HCT116 (cell line): ENCODE data around the gene TMSB10. TPM values are rescaled to one million over a fixed set of nuclear protein-coding genes. Genes with fewer than 3 reads are reported as not detected.

Experiments used
- ATAC-seq: fragments of 200-7000 bp; cut with Tn5 transposase; 2 replicates; pipeline ENCODE4 v1.9.1; 2020; ENCODE audit warnings: mild to moderate bottlenecking, moderate library complexity
- BruUV-seq: library from RNA; stranded (reverse); fragments of 400-500 nt; replicated peaks from 2 replicates; lab custom pipeline; 2021; lab: Mats Ljungman, UMichigan
- CTCF ChIA-PET: fragments of 300-600 bp; sonication (Branson Sonifier 250); formaldehyde crosslinking; loops from one replicate; lab custom pipeline; 2021; ENCODE audit warnings: antibody characterized with exemption; lab: Charles Lee
- POLR2A ChIA-PET: fragments of 300-600, 350-600 bp; sonication (Branson Sonifier 250); formaldehyde crosslinking; loops from one replicate; lab custom pipeline; 2021; ENCODE audit warnings: antibody characterized with exemption; lab: Charles Lee
- RAD21 ChIA-PET, 2 experiments: fragments of 300-600 bp; sonication (Branson Sonifier 250); formaldehyde crosslinking; loops; one replicate each; lab custom pipeline; 2023; ENCODE audit warnings: low total read pairs in 2 of 2; ENCODE audit not compliant: uncharacterized antibody in 2 of 2, unreplicated experiment in 2 of 2, low non-redundant PET in 1 of 2; lab: Charles Lee
- DNase-seq: peaks from one replicate; pipeline ENCODE4 v3.0.0-alpha.2; 2010; ENCODE audit warnings: low read depth, low spot score
- H2AFZ ChIP-seq: fragments of 200-600 bp; shearing (Covaris generic), sonication (generic); 2 replicates; pipeline ENCODE4 v1.6.1; 2017; ENCODE audit warnings: low read depth, mixed run types, mixed read lengths, antibody characterized with exemption, low read length; ENCODE audit not compliant: poor library complexity, severe bottlenecking
- H3K27ac ChIP-seq: 2 replicates; pipeline ENCODE4 v1.5.1; 2012; ENCODE audit warnings: low read depth, low read length
- H3K27me3 ChIP-seq: fragments of 200-600 bp; sonication (generic); 2 replicates; pipeline ENCODE4 v1.6.1; 2016; ENCODE audit warnings: mixed run types, low read length, mixed read lengths; ENCODE audit not compliant: insufficient read depth
- H3K36me3 ChIP-seq, 2 experiments: fragments of 200-500 bp in 1 of 2; fragments of 200-600 bp in 1 of 2; sonication (Bioruptor generic) in 1 of 2; sonication (generic) in 1 of 2; 2 replicates each; pipeline versions ENCODE4 v1.5.1 to v1.6.1; 2014 to 2016; ENCODE audit warnings: low read length in 2 of 2, inconsistent platforms in 1 of 2, mixed read lengths in 1 of 2, mixed run types in 1 of 2; ENCODE audit not compliant: insufficient read depth in 2 of 2, control insufficient read depth in 1 of 2
- H3K4me1 ChIP-seq, 2 experiments: fragments of 200-600 bp in 1 of 2; sonication (generic) in 1 of 2; 2 replicates each; pipeline versions ENCODE4 v1.5.1 to v1.6.1; 2012 to 2017; ENCODE audit warnings: low read length in 2 of 2, inconsistent platforms in 1 of 2, mild to moderate bottlenecking in 1 of 2, mixed read lengths in 1 of 2, mixed run types in 1 of 2, moderate library complexity in 1 of 2; ENCODE audit not compliant: insufficient read depth in 2 of 2, control insufficient read depth in 1 of 2
- H3K4me2 ChIP-seq: fragments of 200-600 bp; sonication (generic); 2 replicates; pipeline ENCODE4 v1.6.1; 2017; ENCODE audit warnings: mixed run types, low read length, mixed read lengths
- H3K4me3 ChIP-seq, 2 experiments: fragments of 200-600 bp in 1 of 2; sonication (generic) in 1 of 2; replicated peaks in 1 of 2; 2 replicates each; pipeline ENCODE4 v1.5.1; 2011 to 2016; ENCODE audit warnings: low read length in 2 of 2, control low read depth in 1 of 2, low read depth in 1 of 2, mild to moderate bottlenecking in 1 of 2, mixed read lengths in 1 of 2, mixed run types in 1 of 2
- H3K79me2 ChIP-seq: fragments of 200-600 bp; sonication (generic); 2 replicates; pipeline ENCODE4 v1.6.1; 2017; ENCODE audit warnings: mild to moderate bottlenecking, mixed run types, low read length, moderate library complexity, mixed read lengths; ENCODE audit not compliant: insufficient read depth
- H3K9ac ChIP-seq: fragments of 200-600 bp; sonication (generic); 2 replicates; pipeline ENCODE4 v1.6.1; 2016; ENCODE audit warnings: low read length, mixed read lengths
- H3K9me2 ChIP-seq: fragments of 200-600 bp; sonication (generic), shearing (Covaris generic); 2 replicates; pipeline ENCODE4 v1.6.1; 2017; ENCODE audit warnings: mixed run types, mild to moderate bottlenecking, moderate library complexity; ENCODE audit not compliant: insufficient read depth
- H3K9me3 ChIP-seq, 2 experiments: fragments of 200-500 bp in 1 of 2; fragments of 200-600 bp in 1 of 2; sonication (Bioruptor generic) in 1 of 2; sonication (generic) in 1 of 2; 2 replicates each; pipeline ENCODE4 v1.6.1; 2014 to 2017; ENCODE audit warnings: low read length in 2 of 2, mixed read lengths in 2 of 2, inconsistent platforms in 1 of 2, low read depth in 1 of 2, mild to moderate bottlenecking in 1 of 2, mixed run types in 1 of 2, moderate library complexity in 1 of 2; ENCODE audit not compliant: control insufficient read depth in 1 of 2, insufficient read depth in 1 of 2
- H4K20me1 ChIP-seq: fragments of 200-600 bp; sonication (generic), shearing (Covaris generic); 2 replicates; pipeline ENCODE4 v1.6.1; 2017; ENCODE audit warnings: mixed run types, mild to moderate bottlenecking, moderate library complexity; ENCODE audit not compliant: insufficient read depth
- CTCF ChIP-seq, 3 experiments: fragments of 200-600 bp in 1 of 3; sonication (generic) in 1 of 3; IDR thresholded peaks in 2 of 3; conservative IDR thresholded peaks in 1 of 3; 2 replicates each; pipeline ENCODE4 v1.5.1; 2012 to 2017; ENCODE audit warnings: low read depth in 2 of 3, low read length in 2 of 3, antibody characterized with exemption in 1 of 3, borderline replicate concordance in 1 of 3, control low read depth in 1 of 3, mild to moderate bottlenecking in 1 of 3, mixed read lengths in 1 of 3, mixed run types in 1 of 3, moderate library complexity in 1 of 3; ENCODE audit not compliant: insufficient read depth in 1 of 3
- POLR2A ChIP-seq: IDR thresholded peaks from 2 replicates; pipeline ENCODE4 v1.7.0; 2011; ENCODE audit warnings: borderline replicate concordance; ENCODE audit not compliant: insufficient read depth, insufficient read length; ENCODE audit errors: extremely low read depth
- POLR2AphosphoS5 ChIP-seq: IDR thresholded peaks from 2 replicates; pipeline ENCODE4 v1.6.1; 2011; ENCODE audit warnings: mild to moderate bottlenecking, low read depth, low read length, moderate library complexity
- REST ChIP-seq: IDR thresholded peaks from 2 replicates; pipeline ENCODE4 v1.6.1; 2012; ENCODE audit warnings: low read depth
- SP1 ChIP-seq: IDR thresholded peaks from 2 replicates; pipeline ENCODE4 v1.6.1; 2012; ENCODE audit warnings: low read depth
- TCF7L2 ChIP-seq: IDR thresholded peaks from 2 replicates; pipeline ENCODE4 v1.7.0; 2011; ENCODE audit warnings: borderline replicate concordance, inconsistent platforms; ENCODE audit not compliant: insufficient read depth, insufficient read length; ENCODE audit errors: extremely low read depth
- YY1 ChIP-seq: IDR thresholded peaks from 2 replicates; pipeline ENCODE4 v1.6.1; 2011; ENCODE audit warnings: low read length, low read depth, moderate library complexity, mild to moderate bottlenecking; ENCODE audit not compliant: insufficient replicate concordance; ENCODE audit errors: extremely low read depth
- ZFX ChIP-seq: fragments of 450-650 bp; IDR thresholded peaks from 2 replicates; pipeline ENCODE4 v1.6.1; 2017
- ZNF274 ChIP-seq: fragments of 200-500 bp; sonication (Bioruptor generic); IDR thresholded peaks from 2 replicates; pipeline ENCODE4 v1.6.1; 2014; ENCODE audit warnings: mild to moderate bottlenecking, low read depth, low read length, inconsistent platforms
- intact Hi-C: fragments of 100-400 bp; cut with micrococcal nuclease; formaldehyde crosslinking; loops from 2 replicates; pipeline ENCODE4 v1.10.0; 2022
- total RNA-seq: library from RNA; stranded (reverse); gene quantifications from one replicate; pipeline ENCODE4 v1.2.1, GENCODE V29; 2021; ENCODE audit not compliant: unreplicated experiment

The TMSB10 gene
- total RNA-seq, 1 experiment from 2014 or later, result 2,677 TPM

- intact Hi-C loops, result loop anchor here (1.0 to 5.0 kb wide), 5 partner anchors 44 to 431 kb away; no protein-coding TSS in a partner anchor
- H3K4me3 ChIP-seq, result peak overlapping the region; percentile 54 to 74
- peak overlapping the region; percentile 88 for H3K9ac ChIP-seq
- no peaks in the 10 kb centered on the region for H3K36me3 ChIP-seq
- RAD21 ChIA-PET, result interaction anchor here (0.6 to 1.7 kb wide), 11 partner anchors 17 to 296 kb away, joined by 3 to 6 read pairs (median 3); no protein-coding TSS in a partner anchor
- peaks cover 11 to 43% of the 10 kb centered on the region in 2 experiments for H3K4me1 ChIP-seq
- CTCF ChIA-PET, result interaction anchor here (0.7 to 2.2 kb wide), 45 partner anchors 9 to 611 kb away, joined by 3 to 39 read pairs (median 5); partner anchors contain the start of genes SUCLG1 and TMSB10
- H3K9me3 ChIP-seq, result no peaks in the 10 kb centered on the region
- peak overlapping the region; percentile 13 for H2AFZ ChIP-seq
- TSS peak; percentile 62 for BruUV-seq
- DNase-seq, result peak; percentile 98
- peak overlapping the region; percentile 100 for H3K4me2 ChIP-seq
- POLR2A ChIA-PET, result interaction anchor here (0.5 to 9.0 kb wide), 17 partner anchors 9 to 402 kb away, joined by 3 to 163 read pairs (median 3); partner anchors contain the start of genes KCMF1, TGOLN2, TMSB10 and TRABD2A
- no peaks in the 10 kb centered on the region for H3K9me2 ChIP-seq
- no peaks in the 10 kb centered on the region for H3K79me2 ChIP-seq
- H3K27me3 ChIP-seq, result no peaks in the 10 kb centered on the region
- no peaks in the 10 kb centered on the region for H4K20me1 ChIP-seq
- TF ChIP-seq TCF7L2 (peak; percentile 64), ZFX (0 out of 2 replicates have a peak, but pooled peaks have one; percentile 3), CTCF (IDR thresholded peaks at IDR 0.05 in 2 of 3, conservative IDR thresholded peaks at IDR 0.05 in 1 of 3; ENCODE audit: borderline replicate concordance in 1 of 3, insufficient read depth in 1 of 3, low read depth in 2 of 3, low read length in 2 of 3) (peak in 2 of 3 experiments; percentile 98 to 100; a peak in 4 of 6 replicates), REST (no peak), SP1 (no peak), POLR2A (peak; percentile 23), YY1 (peak; percentile 73), ZNF274 (no peak), POLR2AphosphoS5 (peak; percentile 70)
- peak; percentile 86 for ATAC-seq
- H3K27ac ChIP-seq, result peak overlapping the region; percentile 73
These were observed 20.4 kb downstream of the TMSB10 start for GRCh38 chr2:84925724-84926376.
